T1000 (cell line): ENCODE data around the gene PRDM16.

ENCODE experiments used
- DNase-seq: peaks from one replicate; lab custom pipeline; 2025; ENCODE audit warnings: mixed read lengths; lab: John Stamatoyannopoulos, UW

PRDM16 gene

DNA sequence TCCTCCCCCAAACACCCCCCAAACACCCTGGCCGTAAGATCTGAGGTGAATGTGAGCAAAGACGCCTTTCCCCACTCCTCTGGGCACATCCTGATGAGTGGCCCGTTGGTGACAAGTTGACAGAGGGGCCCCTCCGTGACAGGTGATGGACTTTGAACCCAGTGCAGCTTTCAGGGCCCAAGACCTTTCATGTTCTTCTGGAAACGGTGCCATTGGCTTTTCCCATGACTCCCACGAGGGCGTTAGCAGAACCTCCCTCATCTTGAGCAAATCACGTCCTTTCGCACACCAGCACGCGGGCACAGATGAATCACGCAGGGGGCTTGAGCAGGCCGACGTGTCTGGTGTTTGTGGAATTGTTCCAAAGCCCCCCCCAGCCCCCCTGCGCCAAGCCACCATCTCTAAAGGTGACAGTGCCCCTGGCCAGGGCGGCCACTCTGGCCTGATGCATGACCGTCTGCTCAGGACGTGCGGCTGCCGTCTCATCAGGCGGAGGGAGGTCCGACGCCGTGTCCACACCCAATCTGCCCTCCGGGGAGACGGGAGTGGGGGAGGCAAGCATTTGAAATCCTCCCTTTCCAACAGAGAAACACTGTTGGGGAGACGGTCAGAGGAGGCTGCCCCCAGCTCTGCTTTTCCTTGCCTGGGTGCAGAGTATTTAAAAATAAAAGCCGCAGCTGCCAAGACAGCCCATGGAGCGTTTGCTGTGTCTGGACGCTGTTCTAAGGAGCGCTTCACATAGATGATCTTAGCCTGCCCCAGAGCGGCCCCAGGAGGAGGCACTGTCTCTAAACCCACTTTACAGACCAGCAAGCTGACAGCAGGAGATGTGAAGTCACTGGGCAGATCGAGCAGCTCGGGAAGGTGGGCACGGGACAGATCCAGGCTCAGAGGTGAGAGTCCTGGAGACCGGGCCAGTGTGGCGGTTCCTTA, 287.2 kb downstream of the PRDM16 start:
- DNase-seq, result no peak

DNA sequence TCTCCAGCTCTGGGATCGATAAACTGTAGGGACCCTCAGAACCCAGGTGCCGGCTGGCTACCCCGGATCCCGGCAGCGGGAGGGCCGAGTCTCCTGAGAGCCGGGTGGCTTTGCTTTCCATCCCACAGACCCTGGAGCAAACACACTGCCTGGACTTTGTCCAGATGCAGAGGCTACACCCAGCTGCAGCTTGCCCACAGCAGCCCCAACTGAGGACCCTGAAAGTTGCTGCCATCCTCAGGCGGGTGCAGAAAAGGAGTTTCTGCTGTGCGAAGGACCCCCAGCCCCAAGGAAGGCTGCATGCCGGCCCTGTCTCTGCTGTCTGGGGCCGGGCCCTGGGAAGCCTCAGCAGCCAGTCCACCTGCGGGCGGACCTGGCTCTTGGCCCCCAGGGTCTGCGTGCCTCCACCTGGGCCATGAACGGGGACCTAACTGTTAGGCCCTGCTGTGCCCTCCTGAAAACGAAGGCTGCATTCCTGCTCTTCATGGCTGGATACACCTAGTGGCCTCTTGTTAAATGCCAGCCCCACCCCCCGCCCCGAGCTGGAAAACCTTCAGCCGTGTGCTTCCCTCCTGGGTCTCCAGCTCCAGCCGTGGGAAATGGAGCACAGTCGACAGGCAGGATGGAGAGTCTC, 287.9 kb downstream of the PRDM16 start:
- DNase-seq, result no peak

DNA sequence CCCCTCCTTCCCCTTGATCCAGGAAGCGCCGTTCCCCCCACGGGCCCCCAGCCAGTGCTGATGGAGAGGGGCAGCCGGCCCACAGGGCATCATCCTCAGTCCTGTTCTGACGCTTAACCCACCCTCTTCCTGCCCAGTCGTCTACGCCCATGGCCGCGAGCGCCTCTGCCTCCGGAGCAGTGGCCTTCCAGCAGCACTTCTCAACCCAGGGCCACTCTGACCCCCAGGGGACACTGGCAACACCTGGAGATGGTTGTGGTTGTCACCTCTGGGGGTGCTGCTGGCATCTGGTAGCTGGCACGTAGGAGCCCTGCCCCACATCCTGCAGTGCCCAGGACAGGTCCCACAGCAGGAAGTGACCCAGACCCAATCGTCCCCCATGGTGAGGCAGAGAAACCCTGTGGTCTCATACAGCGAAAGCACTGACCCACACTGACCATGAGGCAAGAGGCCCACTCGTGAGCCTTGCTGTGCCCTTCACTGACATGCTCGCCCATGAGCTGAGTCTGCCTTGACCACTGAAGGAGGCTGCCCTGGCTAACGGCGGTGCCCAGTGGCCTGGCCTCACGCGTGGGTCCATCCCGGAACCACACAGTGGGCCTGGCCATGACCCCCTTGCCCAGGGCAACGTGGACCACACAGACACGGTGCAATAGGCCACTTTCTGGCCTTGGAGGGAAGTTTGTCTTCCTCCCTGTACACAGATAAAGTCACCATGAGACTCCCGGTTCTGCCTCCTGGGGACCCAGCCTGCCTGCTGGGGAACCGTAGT, 288.7 kb downstream of the PRDM16 start:
- no peak for DNase-seq

DNA sequence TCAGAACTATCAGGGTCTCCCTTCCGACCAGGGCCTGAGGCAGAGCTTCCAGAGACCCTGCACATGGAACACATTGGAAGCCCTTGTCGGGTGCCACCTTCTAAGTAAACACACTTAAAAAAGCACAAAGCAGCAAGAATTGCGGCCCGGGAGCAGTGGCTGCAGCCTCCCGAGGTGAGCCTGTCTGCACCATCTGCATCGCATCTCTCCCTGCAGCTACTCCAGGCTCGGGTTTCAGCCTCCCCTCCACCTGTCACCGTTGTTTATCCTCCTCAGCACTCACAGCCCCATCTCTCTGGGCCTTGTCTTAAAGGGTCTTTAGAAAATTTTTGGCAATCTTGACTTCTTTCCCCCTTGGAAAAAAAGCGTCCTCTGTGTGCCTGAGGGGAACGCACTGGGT, 290.3 kb downstream of the PRDM16 start:
- no peak for DNase-seq

DNA sequence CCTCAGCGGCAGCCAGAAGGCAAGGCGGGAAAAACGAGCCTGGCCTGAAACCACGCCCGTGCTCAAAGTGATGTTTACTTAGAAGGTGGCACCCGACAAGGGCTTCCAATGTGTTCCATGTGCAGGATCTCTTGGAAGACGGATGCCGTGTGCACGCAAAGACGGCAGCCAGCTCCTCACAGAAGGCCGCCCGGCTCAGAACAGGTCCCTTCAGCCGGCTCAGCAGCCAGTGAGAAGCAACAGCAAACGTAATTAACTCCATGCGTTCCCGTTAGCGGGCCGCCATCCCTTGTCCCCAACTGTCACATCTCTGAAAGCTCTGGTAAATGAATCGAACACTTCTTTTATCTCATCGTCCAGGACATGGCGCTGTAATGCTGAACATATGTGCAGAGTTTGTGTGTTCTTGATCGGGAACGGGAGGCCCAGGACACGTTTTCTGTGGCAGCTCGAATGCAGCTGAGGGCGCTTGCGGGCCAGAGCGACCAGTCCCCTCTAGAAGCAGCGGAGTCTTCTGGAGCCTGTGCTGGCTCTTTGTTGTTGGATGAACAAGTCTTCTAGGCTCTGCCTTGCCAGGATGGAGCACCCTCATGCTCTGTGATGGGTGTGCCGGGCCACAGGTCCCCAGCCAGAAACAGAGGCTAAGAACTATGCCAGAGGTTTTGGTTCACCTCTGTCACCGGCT, 290.9 kb downstream of the PRDM16 start:
- no peak for DNase-seq

DNA sequence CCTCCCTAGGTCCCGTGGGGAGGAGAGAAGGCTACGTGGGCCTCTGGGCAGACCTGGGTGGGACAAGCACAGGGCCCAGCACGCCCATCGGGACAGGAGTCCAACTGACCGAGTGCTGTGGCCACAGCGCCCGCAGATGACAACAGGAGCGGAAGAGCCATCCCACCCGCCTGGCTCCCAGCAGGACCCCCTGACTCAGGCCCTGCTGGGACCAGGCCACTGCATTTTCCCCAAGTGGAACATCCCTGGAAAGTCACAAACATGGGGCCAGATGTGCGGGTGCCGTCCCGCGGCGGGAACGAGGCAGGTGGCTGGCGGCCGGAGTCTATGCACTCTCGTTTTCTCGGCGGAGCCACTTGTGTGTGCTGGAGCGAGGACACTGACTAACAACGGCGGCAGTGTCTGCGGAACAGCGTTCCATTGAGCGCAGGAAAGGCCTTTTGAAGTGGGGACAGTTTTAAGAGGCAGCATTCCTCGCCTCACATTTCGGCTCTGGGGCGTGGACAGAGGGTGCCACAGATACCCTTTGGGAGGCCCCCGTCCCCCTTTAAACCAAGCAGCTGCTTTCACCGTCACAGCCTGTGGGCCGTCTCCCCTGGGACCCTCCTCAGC, 291.7 kb downstream of the PRDM16 start:
- DNase-seq, result no peak

GRCh38 chr1:3363023-3363422, 294.0 kb downstream of the PRDM16 start:
- DNase-seq, result no peak

GRCh38 chr1:3363756-3364155, 294.8 kb downstream of the PRDM16 start:
- DNase-seq, result no peak

DNA sequence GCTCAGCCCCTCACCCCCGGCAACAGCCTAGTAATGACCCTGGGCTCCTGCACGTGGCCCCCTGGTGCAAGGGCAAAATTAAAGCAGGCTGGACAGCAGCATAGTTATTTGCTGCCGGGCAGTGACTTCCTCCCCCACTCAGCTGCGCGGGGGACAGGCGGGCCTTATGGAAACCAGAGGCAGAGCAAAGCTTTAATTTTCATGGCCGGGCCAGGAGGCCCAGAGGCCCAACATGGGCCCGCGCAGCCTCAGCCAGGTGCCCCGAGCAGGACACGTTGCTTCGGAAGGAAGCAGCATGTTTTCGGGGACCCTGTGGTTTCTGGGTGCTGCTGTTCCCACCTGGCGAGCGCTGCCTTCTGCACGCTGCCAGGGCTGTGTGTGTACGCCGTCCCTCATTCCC, 295.5 kb downstream of the PRDM16 start:
- DNase-seq, result no peak

- DNase-seq, result no peak
These were observed 296.0 kb downstream of the PRDM16 start for GRCh38 chr1:3364983-3365382.

- DNase-seq, result no peak
These were observed 296.6 kb downstream of the PRDM16 start for GRCh38 chr1:3365523-3366125.

DNA sequence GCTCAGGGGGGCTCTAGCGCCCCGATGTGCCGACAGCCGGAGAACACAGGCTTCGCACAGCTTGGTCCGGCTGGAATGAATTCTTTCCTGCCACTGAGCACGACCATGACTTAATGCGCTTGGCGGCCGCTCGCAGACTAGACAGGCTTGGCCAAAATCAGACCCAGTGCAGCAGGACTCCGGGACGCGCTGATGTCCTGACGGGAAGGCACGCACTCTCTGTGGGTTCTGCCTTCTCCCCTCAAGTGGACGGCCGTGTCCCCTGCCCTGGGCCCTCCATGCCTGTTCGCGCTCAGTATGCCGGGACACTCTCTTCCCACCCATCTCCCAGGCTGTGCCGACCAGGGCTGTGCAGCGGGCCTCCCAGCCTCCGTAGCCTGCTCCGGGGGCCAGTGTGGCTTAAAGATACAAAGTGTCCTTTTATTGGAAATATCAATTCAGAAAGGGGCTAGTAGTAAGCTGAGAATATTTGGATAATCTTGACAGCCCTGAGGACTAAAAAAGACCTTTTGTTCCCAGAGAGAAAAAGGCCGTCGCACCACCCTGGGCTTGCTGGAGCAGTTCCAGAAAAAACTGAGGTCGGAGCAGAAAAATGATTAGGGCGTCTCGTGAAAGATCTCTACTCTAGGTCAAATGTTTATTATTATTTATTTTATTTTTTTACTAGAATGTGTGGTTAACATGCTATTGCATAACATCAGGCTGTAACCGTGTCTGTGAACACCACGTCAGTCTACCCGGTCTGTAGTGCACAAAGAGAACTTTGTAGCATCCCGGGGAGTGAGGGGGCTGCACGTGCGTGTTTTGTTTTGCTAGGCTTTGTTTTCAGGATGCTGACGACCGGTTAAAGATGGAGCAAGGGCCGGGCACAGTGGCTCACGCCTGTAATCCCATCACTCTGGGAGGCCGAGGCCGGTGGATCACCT, 297.4 kb downstream of the PRDM16 start:
- DNase-seq, result no peak

DNA sequence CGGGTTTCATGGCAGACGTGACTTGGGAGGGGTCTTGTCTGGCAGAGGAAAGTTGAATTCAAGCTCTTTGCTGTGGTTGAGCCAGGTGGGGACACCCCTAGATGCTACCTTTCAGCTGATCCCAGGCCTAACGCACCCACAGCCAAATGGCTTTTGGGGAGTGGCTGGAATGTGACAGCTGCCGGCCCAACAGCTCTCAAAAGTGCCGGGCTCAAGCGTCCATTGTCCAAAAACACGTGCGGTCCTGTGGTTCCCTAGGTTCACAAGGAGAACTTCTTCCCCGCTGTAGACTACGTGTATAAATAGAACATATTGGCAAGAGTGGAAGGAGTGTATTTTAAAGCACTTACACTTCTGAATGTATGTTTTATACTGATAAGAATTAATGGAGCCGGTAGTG, 298.4 kb downstream of the PRDM16 start:
- DNase-seq, result no peak

GRCh38 chr1:3368059-3368458, 299.1 kb downstream of the PRDM16 start:
- DNase-seq, result no peak

GRCh38 chr1:3368711-3369445, 299.9 kb downstream of the PRDM16 start:
- DNase-seq, result no peak

DNA sequence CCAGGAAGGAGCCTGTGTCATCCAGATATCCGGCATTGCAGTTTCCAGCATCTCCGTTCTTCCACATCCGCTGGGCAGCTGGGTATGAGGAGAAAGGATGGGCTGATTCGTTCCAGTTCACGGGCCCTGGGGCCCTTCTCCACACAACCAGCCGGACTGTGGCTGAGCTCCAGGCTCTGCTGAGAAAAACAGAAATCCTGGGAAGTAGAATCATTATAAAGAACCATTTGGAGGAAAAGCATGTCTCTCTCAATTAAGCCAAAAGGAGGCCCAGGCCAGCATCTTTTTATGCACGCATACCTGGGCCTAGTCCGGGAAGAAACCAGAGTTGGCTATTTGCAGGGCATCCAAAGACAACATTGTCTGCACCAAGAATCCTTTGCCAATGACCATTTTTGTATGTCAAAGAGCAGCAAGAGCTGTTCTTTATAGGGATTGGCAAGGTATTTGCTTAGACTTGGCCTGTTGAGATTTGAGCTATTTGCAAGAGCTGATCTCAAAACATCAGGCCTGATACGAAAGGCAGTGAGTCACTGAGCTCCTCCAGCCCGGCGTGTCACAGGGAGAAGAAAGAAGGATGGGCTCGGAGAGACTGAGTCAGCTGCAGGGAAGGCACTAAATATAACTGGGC, 300.6 kb downstream of the PRDM16 start:
- DNase-seq, result no peak

- DNase-seq, result no peak
These were observed 302.1 kb downstream of the PRDM16 start for GRCh38 chr1:3370856-3371703.

GRCh38 chr1:3372317-3372716, 303.3 kb downstream of the PRDM16 start:
- DNase-seq, result no peak
